ENCODE data around the gene PHYKPL.

Gene PHYKPL

DNA sequence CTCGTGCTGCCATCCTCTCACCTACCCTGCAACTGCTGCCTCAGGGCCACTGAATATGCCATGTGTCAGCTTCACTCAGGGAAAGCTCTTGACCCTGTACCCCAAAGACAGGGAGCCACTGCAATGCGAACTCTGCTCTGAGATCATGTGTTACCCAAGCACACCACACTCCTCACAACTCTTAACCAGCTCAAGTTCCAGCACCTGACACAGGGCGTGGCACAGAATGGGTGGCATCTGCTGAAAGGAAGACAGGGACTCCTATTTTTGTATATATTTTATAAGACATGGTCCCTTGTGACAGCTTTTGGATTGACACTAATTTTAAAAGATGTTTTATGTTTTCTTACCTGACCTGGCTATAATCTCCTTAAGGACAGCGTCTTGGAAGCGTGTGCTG is 10.7 kb downstream of the PHYKPL start:
- no peak for DNase-seq

DNA sequence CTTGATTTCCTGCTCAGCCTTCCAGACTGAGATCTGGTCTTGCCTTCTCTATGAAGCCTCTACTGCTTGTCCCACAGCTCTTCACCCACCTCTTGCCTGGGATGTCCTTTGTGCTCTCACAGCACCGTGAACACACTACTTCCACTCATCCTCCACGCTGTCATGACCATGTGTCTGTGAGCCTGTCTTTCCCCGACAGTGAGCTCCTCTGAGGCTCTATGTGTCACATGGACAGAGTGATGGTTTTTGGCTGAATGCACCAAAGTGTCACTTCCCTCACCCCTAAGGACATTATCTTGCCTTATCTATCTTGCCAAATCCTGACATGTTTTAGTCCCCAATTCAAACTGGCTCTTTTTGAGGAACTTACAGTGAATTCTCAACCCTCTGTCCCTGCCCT is 11.3 kb downstream of the PHYKPL start:
- no peak for DNase-seq

DNA sequence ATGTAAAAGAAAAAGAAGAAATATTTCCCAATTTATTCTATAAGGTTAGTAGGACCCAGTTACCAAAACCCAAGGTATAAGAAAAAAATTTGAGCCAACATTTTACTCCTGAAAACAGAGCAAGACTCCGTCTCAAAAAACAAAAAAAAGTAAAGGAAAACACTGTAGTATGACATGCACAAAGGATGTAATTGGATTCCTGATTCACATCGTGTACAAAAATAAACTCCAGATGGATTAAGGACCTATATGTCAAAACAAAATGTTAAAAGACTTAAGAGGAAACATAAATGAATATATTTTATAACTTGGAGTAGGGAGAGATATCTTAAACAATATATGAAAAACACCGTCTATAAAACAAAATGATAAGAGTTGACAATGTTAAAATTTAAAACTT is 13.8 kb downstream of the PHYKPL start:
- no peak for DNase-seq

DNA sequence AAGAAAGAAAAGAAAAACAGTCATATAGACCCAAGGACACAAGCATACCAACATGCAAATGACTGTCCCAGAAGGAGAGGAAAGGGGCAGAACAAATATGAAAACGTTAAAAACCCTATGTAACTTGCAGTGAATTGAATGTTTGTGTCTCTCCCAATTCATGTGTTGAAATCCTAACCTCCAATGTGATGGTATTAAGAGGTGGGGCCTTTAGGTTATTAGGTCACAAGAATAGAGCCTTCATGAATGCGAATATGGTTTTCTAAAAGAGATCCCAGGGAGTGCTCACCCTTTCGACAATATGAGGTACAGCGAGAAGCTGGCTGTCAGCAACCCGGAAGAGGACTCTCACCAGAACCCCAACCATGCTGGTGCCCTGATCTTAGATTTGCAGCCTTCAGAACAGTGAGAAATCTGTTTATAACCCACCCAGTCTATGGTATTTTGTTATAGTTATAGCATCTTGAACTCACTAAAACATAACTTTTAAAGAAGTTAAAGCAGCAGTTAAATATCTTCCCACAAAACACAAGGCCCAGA is 14.3 kb downstream of the PHYKPL start:
- no peak for DNase-seq

DNA sequence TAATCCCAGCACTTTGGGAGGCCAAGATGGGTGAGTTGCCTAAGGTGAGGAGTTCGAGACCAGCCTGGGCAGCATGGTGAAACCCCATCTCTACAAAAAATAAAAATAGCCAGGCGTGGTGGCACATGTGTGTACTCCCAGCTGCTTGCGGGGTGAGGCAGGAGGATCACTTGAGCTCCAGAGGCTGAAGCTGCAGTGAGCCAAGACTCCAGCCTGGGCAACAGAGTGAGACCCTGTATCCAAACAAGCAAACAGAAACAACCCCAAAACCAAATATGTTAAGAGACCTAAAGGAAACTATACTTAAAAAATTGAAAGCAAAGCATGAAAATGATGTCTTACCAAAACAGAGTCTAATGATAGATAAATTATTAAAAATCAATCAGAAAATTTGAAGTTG is 15.8 kb downstream of the PHYKPL start:
- DNase-seq, result no peak

DNA sequence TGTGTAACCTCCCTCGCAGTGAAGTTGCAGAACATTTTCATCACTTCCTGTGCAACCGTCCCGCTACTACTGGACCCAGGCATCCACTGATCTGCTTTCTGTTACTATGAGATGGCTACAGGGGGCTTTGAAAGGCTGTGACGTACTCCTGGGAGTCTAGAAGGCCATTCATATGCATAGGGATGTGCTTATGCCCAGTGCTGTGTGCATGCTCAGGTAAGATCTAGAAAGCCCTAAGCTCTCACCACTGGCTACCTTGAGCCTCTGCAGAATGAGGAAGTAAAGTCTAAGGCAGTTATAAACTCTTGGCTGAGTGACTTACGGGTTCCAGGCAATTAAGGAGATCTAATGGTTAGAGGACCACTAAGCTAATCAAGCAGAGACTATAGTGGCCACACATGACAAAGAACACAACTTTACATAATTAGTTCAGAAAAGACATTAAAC is 16.5 kb downstream of the PHYKPL start:
- no peak for DNase-seq

DNA sequence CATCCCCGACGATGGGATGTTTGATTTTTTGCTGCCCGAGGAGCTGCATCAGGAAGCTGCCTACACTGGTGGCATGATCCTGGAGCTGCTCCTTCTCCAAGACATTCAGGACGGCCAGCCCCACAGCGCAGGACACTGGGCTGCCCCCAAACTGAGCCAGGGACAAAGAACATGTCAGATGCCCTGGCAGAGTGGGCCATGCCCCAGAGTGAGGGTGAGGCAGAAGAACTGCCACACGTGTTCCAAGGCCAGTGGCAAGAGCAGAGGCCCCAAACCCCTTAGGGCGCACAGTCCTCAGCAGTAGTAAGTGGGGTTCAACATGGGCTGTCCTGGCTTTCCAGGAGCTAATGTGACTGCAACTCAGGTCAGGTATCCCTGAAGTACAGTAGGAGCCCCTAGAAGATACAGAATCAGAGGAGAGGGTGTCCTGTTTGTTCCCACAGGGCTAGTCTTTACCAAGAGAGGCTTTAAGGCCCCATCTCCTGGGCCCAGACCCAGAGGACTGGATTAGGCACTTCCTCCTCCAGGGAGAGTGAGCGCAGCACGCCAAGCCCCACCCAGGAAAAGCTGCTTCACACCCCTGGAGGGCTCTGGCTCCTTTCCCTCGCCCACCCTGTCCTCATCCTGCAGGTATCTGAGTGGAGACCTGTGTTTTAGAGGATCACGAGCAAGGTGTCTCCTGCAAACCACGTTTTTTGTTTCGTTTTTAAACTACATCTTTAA is 17.2 kb downstream of the PHYKPL start:
- DNase-seq, result no peak

DNA sequence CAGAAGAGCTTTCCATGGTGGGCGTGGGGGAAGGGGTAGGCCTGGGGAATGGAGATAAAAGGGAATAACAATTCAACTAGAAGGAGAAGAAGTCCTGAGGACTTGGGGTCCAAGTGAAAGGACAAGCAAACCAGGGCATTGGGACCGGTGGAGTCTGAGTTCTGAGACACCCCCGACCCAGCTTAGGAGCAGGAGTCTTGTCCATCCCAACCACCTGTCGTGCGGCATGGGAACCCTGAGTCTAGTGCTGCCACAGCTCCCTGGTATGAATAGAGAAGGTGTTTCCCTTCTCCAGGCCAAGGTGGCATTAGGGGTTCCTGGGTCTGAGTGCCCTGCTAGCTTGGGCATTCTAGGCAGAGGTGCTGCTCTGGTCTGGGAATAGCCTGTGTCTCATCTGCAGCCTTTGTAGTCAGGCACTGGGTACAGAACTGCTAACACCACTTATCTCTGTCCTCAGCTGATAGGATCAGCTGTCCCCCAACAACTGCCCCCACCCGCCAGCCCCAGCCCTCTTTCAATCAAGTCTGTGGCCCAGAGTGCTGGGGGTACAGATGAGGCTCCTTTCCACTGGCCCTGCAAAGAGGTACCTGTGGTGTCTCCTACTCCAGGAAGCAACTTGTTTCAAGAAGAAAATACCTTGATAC is 18.3 kb downstream of the PHYKPL start:
- DNase-seq, result no peak

DNA sequence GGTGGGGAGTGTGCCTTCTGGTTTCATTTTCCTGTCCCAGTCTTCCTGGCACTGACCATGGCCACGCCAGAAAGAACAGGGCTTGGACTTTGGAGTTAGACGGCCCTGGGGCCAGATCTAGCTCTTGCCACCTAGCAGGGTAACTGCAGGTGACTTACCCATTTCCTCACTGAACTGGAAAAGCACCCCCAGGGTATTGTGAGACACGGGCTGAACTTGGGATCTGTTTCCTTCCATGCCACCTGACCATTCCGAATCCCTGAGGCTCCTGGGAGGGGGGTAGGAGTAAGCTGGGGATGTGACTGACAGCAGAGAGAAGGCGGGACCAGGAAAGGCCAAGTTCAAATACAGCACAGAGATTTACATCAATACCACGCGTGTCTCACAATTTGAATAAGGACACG is 18.9 kb downstream of the PHYKPL start:
- DNase-seq, result no peak

DNA sequence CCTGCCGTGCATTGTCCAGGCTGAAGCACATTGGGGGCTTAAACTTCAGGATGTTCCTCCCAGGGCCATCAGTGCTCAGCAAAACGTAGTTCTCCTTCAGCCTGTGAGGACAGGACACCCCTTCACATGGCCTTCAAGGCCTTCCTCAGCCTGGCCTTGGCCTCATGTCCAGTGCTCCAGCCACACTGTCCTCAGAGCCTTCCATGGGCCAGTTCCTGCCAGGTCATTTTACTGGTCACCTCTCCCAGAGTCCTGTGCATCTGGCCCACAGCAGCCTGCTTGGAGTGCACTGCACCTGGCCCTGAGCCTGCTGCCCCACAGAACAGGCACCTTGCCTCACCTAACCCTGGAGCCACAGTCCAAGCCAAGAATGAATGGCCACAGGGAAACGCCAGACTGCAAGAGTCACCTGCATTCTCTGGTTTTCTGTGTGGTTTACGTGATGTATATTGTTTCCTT is 19.6 kb downstream of the PHYKPL start:
- no peak for DNase-seq

DNA sequence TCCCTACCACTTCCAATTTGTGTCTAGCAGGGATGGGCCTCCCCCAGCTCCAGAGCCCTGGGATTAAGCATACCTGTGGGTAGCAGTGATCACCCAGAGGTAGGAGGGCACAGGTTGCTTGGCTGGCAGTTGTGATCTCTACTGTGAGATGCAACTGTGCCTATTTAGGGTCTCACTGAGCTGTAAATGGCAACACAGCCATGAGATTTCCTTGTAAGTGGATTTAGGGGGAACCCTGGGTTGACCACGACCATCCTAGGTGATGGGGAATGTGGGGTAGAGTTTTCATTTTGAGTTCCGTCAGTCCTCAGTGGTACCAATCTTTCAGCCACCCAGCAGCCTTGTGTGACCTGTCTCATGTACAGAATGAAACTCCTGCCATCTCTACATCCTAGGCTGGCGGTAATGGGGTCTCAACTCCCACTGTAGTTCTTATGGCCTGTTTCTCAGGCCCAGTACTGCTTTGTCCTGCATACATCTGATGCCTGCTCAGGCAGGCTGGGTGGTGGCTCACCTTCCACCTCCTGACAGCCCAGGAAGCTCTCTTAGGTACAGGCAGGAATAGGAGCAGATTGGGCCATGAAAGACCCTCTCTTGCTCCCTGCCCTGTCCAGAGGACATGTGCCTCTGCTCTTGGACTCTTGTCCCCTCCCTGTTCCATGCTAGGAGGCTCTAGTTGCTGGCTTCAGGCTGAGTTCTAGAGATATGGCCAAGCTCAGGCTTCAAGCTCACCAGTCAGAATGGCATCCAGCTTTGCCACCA is 20.2 kb downstream of the PHYKPL start:
- DNase-seq, result no peak

DNA sequence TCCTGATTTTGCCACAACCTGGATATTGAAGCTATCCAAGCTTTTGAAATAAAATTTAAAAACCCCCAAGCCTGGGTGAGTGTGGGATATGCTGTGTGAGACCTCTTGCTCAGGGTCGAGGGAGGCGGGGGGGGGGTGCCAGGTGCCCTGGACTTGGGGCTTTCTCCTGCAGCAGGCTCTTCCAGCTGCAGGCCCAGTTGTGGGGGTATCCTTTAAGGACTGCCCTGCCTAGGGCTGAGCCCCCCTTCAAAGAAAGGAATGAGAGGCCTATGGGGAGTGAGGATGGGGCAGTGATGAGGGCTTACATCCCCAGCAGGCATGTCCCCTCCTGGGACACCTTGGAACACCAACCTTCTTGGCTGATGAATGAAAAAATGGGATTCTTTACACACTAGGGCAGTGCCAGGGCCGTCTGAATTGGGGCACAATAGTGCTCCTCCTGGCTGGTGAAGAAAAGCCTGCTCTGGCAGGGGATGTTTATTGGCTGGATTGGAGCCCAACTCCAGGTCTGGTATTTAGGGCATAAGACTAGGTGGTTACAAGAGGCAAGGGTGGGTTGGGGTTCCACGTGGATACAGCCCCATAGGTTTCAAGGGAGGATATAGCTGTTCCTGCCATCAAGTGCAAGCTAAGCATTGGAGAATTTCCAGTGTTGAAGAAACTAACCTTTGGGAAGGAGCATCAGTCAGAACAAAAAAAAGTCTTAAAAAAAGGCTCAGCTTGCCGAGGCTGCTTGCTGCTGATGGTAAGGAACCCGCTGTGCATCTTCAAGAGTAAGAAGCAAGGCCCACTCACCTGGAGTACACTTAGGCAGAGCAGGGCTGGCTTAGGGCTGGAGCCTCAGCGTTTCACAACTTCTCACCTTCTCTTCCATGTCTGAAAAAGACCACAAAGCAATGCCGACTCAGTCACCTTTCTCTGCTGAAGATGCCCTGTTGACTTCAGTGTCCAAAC is 21.2 kb downstream of the PHYKPL start:
- DNase-seq, result no peak

DNA sequence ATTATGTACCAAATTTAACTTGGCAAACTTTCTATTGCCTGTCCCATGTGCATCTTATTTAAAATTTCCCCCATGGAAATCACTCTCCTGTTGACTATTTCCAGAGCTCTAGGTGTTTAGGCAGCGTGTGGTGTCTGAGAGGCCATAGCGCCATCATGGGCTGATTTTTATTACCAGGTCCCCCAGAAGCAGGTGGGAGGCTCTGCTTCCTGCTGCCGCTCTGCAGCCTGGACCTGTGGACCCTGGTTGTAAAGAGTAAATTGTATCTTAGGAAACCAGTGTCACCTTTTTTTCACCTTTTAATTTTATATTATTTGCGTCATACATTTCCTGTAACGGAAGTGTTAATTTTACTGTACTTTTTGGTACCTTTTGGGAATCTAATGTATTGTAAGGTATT is 21.9 kb downstream of the PHYKPL start:
- DNase-seq, result no peak

DNA sequence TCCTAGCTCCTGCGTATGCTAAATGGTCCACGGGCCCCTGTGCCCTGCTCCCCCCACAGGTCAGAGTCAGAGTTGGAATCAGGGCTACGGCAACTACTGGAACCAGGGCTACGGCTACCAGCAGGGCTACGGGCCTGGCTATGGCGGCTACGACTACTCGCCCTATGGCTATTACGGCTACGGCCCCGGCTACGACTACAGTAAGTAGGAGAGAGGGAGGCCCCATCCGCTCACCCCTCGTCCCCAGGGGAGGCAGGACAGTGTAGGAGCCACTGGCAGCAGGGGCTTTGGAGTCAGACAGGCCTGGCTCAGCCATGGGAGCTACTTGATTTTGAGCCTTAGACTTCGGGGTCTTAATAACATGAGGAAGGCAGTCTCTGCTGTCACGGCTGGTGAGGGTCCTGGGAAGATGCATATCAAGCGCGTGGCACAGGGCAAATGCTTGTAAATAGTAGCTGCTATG is 22.5 kb downstream of the PHYKPL start:
- no peak for DNase-seq

DNA sequence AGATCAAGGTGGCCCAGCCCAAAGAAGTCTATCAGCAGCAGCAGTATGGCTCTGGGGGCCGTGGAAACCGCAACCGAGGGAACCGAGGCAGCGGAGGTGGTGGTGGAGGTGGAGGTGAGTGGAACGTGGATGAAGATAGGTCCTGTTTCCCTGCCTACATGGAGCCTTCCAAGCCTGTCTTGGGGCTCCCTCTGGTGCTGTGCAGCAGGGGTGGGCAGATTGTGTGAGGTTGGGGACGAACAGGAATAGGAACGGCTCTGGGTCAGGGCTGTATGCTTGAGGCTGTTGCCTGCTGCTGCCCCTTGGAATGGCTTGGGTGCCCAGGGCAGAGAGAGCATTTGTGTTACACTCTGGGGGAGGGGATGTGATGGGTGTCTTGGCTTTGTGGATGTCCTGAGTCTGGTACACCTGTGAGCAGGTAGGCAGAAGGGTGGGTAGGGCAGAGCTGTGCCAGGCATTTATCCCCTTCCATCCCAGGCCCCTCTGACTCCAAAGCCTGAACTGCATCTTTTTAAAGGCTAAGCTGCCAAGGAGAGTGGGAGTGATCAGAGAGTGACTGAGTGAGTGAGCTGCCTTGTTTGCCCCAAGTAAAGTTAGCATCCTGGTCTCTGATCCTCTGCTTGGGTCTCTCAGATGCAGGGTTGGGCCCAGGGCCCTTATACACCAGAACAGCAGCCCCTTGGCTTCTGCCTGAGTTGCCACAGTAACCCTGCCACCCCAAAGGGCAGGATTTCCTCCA is 23.1 kb downstream of the PHYKPL start:
- no peak for DNase-seq

DNA sequence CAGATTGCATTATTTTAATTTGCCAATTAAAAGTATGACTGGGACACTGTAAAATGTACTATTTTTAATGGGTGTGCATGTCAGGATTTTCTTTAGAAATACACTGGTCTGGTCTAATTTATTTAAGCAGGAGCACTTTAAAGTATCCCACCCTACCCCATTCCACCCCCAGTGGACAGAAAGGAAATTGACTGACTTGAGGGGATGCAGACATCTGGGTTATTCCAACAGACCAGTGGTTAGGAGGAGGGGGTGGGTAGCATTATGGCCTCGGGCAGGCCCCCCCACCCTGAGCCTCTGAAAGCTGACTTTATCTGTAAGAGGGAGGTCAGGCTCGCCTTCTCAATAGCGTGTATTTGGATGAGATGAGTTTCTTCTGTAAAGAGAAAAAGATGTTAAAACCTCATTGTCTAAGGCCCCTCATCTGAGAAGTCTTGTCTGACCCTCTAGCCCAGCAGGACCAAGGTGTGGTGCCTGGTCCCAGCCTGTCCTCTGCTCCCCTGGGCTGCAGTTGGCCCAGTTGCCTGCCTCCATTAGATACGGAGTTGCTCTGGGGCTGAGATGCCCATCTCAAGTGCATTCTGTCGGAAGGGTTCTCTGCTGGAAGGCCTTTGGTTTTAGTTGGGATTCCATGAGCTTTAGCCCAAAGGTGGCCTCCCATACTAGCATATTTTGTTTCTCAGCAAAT is 23.9 kb downstream of the PHYKPL start:
- no peak for DNase-seq

DNA sequence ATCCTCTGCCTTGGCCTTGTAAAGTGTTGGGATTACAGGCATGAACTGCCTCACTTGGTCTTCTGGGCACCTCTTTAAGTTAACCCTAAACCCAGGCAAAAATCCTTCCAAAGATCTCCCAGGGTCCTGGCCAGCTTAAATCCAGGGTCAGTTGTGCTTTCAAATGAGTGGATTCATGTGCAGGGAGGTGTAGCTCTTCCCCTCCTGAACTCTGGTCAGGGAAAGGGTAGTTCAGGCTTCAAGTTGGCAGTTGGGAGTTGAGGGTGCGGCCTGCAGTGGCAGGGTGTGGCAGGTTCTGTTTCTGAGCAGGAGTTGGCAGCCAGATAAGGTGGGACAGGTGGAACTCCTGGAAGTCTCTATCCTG is 24.7 kb downstream of the PHYKPL start:
- DNase-seq, result no peak

DNA sequence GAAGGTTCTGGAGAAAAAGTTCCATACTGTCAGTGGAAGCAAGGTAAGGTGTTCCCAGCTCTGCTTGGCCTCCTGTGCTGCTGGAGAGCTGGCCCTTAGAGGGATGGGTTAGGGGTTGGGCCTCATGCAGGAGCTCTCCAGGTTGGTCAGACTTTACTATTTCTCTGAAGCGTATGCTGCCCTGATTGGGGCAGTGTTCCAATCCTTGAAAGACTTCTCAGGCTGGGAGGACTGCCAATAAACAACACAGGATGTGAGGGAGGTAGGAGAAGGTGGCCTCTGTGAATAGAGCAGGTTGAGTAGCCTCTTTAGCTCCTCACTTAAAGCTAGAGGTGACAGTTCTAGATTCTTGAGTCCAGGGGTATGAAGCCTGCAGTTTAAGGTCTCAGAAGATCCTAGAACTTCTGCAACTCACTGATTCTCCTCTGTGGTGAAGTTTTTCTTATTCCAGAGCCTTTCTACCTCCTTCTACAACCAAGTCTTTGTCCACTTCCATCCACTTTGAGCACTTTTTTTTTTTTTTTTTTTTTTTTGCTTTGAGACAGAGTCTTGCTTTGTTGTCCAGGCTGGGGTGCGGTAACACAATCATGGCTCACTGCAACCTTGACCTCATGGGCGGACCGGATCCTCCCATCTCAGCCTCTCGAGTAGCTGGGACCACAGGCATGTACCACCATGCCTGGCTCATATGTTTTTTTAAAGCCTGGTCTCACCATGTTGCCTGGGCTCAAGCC is 25.3 kb downstream of the PHYKPL start:
- DNase-seq, result peak; percentile 53

DNA sequence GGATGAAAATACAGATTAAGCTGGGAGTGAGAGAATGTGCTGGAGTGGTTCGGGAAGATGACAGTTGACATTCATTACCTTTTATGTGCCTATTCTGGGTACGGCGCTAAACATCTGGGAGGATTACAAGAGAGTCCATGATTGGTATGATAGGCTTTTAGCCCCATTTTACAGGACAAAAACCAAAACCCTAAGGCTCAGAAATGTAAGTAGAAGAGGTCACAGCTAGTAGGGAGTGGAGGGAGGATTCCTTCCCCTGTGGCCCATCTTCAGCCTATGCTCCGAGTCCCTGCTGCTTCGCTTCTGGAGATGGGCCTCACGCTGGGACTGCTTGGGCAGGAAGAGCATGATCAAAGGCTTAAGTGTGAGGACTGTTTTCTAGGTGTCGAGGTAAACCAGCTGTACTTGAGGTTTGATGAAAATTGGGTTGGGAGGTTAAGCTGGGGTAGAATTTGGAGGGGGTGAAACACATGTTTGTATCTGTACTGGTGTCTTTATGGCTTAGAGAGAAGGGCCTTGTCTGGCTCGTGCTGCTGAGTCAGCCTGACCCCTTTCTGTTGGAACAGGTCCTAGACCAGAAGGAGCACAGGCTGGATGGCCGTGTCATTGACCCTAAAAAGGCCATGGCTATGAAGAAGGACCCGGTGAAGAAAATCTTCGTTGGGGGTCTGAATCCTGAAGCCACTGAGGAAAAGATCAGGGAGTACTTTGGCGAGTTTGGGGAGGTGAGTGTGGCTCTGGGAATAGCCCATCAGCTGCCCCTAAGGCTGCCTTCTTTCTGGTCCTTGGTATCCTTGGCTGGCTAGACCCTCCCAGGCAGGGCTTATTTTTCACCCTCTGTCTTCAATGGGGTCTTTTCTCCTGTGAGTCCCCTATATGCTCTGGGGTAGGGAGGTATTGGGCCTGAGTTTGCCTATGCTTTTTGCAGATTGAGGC is 26.2 kb downstream of the PHYKPL start:
- no peak for DNase-seq
